GM21528 (cell line): Measurements from ENCODE around the gene ETDA.
A peak's percentile ranks its signal among the peaks of the same experiment; 100 is the strongest.
"Not testable (repeated sequence)": the region's sequence is repeated elsewhere in the genome, so short reads cannot be mapped to it uniquely, and the experiment has no call there.

ENCODE experiments used
- ATAC-seq: cut with Tn5 transposase; IDR thresholded peaks from one replicate; pipeline ENCODE4 v1.9.1; 2021; ENCODE audit warnings: mild to moderate bottlenecking, moderate library complexity; ENCODE audit not compliant: unreplicated experiment, low FRiP score

Gene ETDA

DNA sequence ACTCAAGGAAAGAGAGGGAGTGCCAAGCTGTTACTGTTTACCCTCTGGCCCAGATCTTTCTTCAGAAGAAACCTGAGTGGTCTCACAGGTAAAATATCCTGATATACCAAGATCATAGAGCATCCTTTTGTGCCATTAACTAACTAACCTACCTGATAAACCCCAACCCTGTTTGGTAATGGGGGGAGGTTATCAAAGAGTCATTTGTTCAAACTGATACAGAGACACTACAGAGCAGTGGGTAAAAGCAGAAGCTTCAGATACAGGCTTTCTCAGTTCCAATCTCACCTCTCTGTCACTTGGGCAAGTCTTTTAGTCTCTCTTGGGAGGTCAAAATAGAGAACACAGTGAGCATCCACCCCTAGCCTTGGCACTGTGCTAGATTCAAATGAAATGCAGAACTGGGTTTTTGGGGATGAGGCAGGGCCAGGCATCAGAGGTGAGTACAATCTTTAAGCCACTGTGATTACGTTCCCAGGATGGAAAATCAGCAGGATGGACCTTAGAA is at the start of gene ETDA:
Gene ETDA, plus strand, starts transcription at position 51 of the 508 bp plus-strand sequence. CDS start 1,216 bp downstream, outside the sequence.
- ATAC-seq: not testable (repeated sequence)

DNA sequence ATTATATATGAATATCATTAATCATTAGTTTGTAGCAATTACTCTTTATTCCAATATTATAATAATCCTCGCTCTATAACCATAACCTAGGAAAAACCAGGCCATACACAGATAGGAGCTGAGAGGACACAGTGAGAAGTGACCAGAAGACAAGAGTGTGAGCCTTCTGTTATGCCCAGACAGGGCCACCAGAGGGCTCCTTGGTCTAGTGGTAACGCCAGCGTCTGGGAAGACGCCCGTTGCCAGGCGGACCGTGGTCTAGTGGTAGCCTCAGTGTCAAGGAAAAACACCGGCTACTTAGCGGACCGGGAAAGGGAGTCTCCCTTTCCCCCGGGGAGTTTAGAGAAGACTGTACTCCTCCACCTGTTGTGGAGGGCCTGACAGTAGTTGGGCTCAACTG is 45.4 kb upstream of the ETDA start:
- ATAC-seq: not testable (repeated sequence)

DNA sequence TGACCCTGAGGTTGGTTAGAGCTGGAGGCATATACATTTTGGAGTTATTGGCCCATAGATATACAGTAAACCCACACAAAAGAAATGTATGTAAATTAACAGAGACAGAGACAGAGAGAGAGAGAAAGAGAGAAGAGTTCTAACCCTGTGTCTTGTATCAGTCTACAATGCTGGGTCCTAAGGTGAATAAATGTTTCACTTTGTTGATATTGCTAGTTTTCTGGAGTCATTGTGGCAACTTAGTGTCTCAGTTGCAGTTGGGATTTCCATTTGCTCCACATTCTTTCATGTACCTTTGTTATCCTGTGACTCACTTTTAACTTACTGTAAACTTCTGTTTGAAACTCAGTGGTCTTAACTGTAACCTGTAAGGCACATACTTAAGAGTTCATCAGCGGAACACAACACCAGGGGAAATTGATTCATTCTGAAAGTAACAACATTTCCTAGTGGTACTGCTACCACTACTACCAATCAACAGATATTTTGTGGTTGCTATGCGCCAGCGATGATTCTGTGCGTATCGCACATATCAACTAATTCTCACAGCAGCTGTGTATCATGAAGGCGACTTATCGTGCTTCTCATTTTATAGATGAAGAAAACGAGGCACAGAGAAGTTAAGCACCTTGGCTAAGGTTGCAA is 38.5 kb upstream of the ETDA start:
- ATAC-seq: no peak

DNA sequence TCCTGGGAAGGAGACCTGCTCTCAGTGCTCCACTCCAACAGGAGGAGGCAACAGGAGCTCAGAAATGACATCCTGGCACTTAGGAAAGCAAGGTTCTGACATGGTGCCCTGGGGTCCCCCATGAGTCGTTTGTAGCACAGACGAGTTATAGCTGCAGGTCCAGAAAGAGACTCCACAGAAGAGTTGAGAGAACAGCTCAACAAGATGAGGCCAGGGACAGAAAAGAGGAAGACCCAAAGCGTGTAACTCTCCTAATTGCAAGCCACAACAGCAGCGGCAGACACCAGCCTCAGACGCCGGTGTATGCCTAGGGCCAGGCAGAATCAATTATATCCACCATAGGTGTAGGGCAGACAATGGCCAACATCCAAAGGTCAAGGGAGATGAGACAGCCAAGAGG is 5.9 kb upstream of the ETDA start:
- ATAC-seq: not testable (repeated sequence)

DNA sequence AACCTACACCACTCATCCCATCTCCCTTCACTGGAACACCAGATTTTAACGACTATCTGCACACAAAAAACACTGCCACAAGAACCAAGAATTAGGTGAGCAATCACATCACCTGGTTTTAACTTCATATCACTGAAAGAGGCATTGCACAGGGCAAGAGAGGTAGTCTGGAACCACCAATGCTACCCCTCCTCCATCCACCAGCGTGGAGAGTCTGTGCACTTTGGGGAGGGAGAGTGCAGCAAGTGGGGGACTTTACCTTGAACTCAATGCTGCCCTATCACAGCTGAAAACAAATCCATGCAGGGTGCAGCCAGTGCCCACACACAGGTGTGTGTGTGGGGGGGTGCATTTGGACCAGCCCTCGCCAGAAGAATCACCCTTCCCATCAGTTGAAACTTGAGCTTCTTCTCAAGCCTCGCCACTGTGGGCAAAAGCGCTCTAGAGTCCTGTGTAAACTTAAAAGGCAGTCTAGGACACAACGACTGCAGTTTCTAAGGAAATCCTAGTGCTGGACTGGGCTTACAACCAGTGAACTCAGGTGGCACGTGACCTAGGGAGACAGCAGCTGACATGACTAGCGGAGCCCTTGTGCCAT is 4.3 kb downstream of the ETDA start:
- ATAC-seq: not testable (repeated sequence)

DNA sequence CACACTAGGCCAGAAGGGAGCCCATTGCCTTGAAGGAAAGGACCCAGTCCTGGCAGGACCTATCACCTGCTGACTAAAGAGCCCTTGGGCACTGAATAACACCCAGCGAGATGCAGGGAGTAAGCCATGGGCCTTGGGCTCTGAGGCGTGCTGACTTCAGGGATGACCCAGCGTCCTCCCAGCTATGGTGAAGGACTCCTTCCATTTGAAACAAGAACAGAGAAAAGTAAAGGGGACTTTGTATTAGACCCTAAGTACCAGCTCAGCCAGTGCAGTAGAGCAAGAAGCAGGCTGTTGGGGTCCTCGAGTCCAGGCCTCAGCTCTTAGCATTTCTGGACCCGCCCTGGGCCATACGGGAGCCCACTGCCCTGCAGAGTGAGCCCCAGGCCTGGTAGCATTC is 5.1 kb downstream of the ETDA start:
- ATAC-seq: no peak

DNA sequence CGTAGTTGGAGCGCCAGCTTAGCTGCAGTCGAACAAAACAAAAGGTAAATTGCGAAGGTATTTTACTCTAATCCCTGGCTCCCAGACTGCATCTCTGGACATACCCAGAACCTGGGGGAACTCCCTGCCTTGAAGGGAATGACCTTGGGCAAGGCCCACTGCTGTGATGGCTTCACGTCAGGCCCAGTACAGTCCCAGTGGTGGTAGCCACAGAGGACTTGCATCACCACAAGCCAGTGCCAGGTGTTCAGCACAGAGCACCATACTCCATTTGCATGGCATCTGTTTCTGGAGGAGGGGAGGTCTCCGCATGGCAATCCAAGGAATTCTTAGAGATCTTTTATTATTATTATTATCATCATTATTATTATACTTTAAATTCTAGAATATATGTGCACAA is 5.6 kb downstream of the ETDA start:
- no peak for ATAC-seq

DNA sequence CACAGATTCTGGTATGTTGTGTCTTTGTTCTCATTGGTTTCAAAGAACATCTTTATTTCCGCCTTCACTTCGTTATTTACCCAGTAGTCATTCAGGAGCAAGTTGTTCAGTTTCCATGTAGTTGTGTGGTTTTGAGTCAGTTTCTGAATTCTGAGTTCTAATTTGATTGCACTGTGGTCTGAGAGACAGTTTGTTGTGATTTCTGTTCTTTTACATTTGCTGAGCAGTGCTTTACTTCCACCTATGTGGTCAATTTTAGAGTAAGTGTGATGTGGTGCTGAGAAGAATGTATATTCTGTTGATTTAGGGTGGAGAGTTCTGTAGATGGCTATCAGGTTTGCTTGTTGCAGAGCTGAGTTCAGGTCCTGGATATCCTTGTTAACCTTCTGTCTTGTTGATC is 9.1 kb downstream of the ETDA start:
- ATAC-seq: not testable (repeated sequence)

DNA sequence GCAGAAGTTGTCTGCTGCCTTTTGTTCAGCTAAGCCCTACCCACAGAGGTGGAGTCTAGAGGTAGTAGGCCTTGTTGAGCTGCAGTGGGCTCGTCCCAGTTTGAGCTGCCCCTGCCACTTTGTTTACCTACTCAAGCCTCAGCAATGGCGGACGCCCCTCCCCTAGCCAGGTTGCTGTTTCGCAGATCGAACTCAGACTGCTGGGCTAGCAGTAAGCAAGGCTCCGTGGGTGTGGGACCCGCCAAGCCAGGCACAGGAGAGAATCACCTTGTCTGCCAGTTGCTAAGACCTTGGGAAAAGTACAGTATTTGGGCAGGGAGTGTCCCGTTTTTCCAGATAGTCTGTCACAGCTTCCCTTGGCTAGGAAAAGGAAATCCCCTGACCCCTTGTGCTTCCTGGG is 11.5 kb downstream of the ETDA start:
- not testable (repeated sequence) for ATAC-seq

DNA sequence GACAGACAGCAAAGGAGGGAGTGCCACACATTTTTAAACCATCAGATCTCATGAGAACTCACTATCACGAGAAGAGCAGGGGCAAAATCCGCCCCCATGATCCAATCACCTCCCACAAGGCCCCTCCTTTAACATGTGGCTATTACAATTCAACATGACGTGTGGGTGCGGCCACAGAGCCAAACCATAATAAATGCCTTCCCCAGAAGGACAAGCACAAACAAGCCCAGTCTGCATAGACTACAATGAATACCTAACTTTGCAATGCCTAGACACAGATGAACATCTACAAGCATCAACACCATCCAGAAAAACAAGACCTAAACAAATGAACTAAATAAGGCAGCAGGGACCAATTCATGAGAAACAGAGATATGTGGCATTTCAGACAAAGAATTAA is 12.3 kb downstream of the ETDA start:
- ATAC-seq: no peak

DNA sequence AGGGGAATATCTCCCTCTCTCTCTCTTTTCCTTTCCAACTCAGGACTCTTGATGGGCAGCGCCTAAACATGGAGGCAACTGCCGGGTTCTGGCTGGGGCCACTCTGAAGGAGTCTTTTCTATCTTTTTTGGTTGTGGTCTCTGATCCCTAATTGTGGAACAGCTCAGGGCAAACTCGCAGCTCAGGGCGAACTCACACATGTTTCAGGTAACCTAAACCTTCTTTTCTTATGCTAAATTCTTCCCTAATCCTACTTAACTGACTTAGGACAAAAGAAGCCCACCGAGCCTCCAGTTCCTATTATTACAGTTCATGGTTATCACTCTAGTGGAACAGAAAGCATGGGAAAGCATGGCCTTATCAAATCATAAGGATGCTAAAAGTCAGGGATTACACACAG is 21.3 kb downstream of the ETDA start:
- no peak for ATAC-seq

DNA sequence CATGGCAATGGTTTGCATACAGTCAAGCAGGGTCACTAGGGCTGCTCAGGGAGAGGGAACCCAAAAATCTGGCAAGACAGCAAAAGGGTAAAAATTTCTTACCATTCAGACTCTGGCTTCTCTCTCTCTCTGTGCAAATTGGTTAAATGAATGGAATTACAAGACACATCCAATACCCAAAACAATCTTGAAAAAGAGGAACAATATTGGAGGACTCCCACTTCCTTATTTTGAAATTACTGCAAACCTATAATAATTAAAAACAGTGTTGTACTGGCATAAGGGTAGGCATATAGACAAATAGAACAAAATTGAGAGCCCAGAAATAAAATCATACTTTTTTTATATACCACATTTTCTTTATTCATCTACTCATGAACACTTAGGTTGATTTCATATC is 24.1 kb downstream of the ETDA start:
- ATAC-seq: no peak

DNA sequence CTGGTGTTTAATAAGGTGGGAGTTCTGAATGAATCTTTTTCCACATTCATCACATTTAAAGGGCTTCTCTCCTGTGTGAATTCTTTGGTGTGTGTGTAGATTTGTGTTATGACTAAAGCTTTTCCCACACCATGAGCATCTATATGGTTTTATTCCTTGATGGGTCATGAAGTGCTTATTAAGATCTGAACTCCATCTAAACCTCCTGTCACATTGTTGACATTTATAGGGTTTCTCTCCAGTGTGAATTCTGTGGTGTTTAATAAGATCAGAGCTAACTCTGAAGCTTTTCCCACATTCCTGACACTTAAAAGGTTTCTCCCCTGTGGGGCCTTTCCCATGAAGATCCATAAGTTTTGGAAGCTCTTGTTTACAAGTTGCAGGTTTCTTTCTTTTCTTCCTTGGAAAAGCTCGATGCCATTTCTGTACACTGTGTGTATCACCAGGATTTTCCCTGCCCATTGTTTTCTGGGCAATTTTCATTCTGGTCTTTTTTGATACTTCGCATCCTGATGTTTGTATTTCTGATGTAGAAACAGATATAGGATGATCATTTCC is 35.5 kb downstream of the ETDA start:
- ATAC-seq: no peak

DNA sequence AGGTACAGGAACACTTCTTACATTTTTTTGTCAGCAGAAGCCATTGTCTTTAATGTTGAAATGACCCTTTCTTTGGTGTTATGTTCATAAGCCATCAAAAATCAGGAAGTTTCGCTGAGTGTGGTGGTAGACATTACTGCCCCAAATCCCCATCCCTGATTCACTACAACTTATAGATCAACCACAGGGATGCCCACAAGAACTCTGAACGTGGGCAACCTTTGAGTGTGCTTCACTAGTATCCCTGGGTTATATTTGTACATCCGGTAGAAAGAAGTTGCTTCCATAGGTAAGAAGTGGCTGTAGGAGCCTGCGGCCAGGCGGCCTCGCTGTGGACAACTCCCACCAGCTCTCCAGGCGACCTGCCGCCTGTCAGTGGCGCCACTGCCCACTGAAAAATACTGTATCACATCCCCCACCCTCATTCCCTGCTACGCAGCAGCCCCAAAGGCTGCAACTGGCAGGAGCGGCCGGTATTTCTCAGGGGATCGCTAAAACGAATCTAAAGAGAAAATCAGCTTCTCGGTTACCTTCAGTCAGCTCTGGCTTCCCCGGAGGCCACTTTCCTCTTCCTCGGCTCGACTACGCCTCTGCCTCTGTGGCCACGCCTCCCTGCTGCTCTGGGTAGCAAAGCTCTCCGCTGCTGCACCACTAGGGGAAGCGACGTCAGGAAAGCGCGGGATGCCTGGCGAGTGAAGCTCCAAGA is 43.5 kb downstream of the ETDA start:
- peak; percentile 99 for ATAC-seq

DNA sequence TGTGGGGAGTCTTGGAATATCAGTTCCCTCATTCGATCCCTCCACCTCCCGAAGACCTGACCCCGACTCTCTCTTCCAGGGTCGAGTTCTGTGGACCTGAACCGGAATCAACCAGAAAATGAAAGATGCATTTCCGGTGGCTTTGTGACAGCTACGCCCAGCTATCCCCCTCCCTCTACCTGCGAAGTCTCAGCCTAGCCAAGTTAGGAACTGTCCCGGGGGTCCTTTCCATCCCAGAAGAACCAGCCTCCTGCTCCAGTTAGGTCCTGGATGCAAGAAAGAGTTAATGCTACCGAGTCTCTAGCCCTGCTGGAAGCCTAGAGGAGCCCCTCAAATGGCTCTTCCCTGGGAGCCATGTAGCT is 44.1 kb downstream of the ETDA start:
- ATAC-seq: peak; percentile 78

DNA sequence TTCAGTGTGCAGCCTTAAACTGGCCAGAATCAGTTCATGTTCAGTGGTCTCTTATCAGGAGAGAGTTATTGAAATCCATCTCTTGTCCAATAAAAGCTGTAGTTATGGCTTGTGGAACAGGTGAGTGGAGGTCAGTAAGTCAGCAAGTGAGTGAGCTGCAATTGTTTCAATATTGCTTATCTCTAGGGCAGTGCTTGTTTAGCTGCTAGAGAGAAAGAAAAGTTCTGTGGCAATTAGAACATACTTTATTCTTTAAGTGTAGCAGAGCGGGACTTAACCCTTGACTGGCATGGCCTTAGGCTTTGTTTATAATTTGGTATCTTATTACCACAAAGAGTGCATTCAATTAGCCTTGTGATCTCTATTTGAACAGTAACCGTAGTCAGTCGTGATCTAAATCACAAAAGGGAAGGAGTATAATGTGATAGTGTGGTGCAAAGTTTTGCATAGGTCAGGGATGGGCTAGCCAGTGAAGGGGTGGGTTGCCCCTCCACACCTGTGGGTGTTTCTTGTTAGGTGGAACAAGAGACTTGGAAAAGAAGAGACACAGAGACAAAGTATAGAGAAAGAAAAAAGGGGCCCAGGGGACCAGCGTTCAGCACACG is 50.5 kb downstream of the ETDA start:
- ATAC-seq: no peak
